ENCODE data around the gene CDH13.

Gene CDH13

DNA sequence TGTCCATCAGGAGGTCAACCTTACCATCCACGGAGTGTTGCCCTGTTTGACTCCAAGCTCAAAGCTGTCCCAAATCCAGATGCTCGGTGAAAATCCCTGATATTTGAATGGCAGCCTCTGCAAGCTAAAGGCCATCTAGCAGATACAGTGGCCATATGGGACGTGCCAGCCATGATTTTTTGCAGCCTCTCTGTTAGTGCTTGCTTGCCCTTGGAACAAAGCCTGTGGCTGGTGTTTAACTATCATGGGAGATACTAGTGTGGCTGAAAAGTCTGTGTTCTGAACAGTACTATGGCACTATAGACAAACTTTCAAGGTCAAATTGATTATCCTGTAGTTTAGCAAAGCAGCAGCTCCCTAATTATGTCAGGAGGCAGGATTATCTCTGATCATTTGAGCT, 214.3 kb downstream of the CDH13 start:
- no peak for DNase-seq (ENCODE audit: low read depth in 2 of 2)

GRCh38 chr16:82843606-82844271, 217.0 kb downstream of the CDH13 start:
- no peak for DNase-seq (ENCODE audit: low read depth in 2 of 2)

- no peak for DNase-seq (ENCODE audit: low read depth in 2 of 2)
These were observed 218.3 kb downstream of the CDH13 start for GRCh38 chr16:82845116-82845515.

GRCh38 chr16:82846806-82847205, 220.0 kb downstream of the CDH13 start:
- no peak for DNase-seq (ENCODE audit: low read depth in 2 of 2)

- no peak for DNase-seq (ENCODE audit: low read depth in 2 of 2)
These were observed 221.2 kb downstream of the CDH13 start for GRCh38 chr16:82848013-82848412.

GRCh38 chr16:82852388-82853008, 225.7 kb downstream of the CDH13 start:
- DNase-seq (ENCODE audit: low read depth in 2 of 2) = no peak

DNA sequence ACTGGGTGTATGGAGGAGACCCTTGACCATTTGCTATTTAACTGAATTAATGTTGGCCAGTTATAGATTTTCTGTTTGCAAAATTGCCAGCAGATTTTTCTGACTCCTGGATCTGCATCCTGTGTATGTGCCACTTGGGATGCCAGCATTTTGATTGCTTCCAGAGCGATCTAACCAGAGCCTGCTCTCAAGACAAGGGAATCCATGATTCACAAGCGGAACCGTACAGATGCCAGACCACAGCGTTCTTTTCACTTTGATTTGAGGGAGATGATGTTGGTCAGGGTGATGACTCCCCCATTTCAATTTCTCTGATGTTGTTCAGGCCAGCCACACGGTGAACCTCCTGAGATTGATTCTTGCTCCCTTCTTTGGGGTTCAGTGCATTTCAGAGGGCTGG, 228.7 kb downstream of the CDH13 start:
- no peak for DNase-seq (ENCODE audit: low read depth in 2 of 2)

DNA sequence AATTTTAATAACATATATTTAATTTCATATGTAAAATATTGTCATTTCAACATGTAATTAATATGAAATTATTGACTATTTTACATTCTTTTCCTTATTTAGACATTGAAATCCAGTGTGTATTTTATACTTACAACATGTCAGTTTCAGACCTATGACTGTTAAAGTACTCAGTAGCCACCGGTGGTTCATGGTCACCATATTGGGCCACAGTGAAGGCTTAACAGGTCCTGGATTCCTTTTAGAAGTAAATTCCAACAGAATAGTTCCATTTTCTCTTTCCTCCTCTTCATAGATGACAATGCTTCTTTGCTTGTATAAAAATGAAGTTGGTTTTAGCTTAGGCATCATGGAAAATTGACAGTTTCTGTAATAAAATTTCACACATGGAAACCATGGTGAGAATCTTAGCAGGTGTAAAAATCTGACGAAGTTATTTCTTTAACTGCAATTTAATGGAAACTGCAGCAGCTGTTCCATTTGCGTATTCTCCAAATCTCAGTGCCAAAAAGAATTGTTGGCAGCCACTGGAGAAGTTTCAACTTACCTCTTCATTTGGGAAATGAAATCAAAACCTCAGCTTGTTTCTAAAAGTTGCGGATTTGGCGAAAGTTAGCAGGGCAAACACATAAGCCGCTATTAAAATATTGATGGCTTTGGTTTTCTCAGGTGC, 231.1 kb downstream of the CDH13 start:
- no peak for DNase-seq (ENCODE audit: low read depth in 2 of 2)

GRCh38 chr16:82859662-82860061, 232.9 kb downstream of the CDH13 start:
- no peak for DNase-seq (ENCODE audit: low read depth in 2 of 2)

- DNase-seq (ENCODE audit: low read depth in 2 of 2) = no peak
These were observed 233.3 kb downstream of the CDH13 start for GRCh38 chr16:82860071-82860470.

- no peak for DNase-seq (ENCODE audit: low read depth in 2 of 2)
These were observed 235.3 kb downstream of the CDH13 start for GRCh38 chr16:82862057-82862456.

GRCh38 chr16:82864332-82865040, 237.7 kb downstream of the CDH13 start:
- no peak for DNase-seq (ENCODE audit: low read depth in 2 of 2)

DNA sequence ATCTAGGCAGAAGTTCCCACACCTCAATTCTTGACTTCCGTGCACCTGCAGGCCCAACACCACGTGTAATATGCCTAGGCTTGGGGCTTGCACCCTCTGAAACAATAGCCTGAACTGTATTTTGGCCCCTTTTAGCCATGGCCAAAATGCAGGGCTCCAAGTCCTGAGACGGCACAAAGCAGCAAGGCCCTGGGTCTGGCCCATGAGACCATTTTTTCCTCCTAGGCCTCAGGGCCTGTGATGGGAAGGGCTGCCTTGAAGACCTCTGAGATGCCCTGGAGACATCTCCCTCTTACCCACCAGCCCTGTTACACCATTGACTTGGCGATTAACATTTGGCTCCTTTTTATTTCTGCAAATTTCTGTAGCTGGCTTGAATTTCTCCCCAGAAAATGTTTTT, 238.6 kb downstream of the CDH13 start:
- DNase-seq (ENCODE audit: low read depth in 2 of 2) = no peak

GRCh38 chr16:82867485-82867884, 240.7 kb downstream of the CDH13 start:
- DNase-seq (ENCODE audit: low read depth in 2 of 2) = no peak

GRCh38 chr16:82874271-82874670, 247.5 kb downstream of the CDH13 start:
- DNase-seq (ENCODE audit: low read depth in 2 of 2) = no peak

DNA sequence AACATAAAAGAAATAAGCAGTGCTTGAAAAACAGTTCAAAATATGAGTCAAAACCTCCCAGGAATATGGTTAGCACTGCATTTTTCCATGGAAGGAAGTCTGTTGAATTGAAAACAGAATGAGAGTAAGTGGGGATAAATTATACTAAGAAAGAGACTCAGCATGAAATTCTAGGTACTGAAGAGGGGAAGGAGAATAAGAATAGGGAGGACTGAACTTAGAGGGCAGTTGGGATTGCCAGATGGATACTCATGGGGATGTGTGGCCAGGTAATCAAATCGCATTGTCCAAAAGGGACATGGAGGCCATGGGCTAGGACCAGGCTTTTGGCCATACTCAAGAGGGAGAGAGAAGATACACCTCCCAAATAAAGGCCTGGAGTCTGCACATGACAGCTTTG, 247.9 kb downstream of the CDH13 start:
- DNase-seq (ENCODE audit: low read depth in 2 of 2) = no peak

- DNase-seq (ENCODE audit: low read depth in 2 of 2) = no peak
These were observed 250.2 kb downstream of the CDH13 start for GRCh38 chr16:82876951-82877350.

- no peak for DNase-seq (ENCODE audit: low read depth in 2 of 2)
These were observed 251.7 kb downstream of the CDH13 start for GRCh38 chr16:82878466-82878865.

- DNase-seq (ENCODE audit: low read depth in 2 of 2) = no peak
These were observed 253.6 kb downstream of the CDH13 start for GRCh38 chr16:82880346-82880745.

- no peak for DNase-seq (ENCODE audit: low read depth in 2 of 2)
These were observed 254.7 kb downstream of the CDH13 start for GRCh38 chr16:82881516-82881915.

DNA sequence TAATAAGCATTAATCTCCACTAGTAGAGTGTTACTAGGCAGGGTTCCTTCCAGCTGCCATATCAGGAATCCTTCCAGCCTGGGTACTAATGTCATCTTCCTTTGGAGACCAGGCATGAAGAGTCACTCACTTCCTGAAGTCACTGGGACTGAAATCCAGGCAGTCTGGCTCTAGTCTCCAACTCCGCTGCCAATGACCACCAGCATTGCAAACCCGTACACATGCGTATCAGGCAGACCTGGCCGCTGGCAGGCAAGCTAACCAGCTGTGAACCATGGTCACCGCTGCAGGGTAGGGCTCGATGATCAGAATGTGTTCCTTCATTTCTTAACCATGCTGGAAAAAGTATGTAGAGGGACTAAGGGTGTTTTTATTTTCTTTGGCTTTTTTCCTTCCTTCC, 255.5 kb downstream of the CDH13 start:
- no peak for DNase-seq (ENCODE audit: low read depth in 2 of 2)

- no peak for DNase-seq (ENCODE audit: low read depth in 2 of 2)
These were observed 256.4 kb downstream of the CDH13 start for GRCh38 chr16:82882982-82883835.

Measured in stimulated activated CD4-positive, alpha-beta T cell treated with anti-CD3 and anti-CD28 coated beads, Interleukin-15, amount 100 ng/mL, for 48 hours (primary cell).